GM21447 (cell line): ENCODE results near the gene CRHR1.

Source experiments
- ATAC-seq: cut with Tn5 transposase; IDR thresholded peaks from one replicate; pipeline ENCODE4 v1.9.1; 2021; ENCODE audit not compliant: unreplicated experiment

CRHR1 gene

DNA sequence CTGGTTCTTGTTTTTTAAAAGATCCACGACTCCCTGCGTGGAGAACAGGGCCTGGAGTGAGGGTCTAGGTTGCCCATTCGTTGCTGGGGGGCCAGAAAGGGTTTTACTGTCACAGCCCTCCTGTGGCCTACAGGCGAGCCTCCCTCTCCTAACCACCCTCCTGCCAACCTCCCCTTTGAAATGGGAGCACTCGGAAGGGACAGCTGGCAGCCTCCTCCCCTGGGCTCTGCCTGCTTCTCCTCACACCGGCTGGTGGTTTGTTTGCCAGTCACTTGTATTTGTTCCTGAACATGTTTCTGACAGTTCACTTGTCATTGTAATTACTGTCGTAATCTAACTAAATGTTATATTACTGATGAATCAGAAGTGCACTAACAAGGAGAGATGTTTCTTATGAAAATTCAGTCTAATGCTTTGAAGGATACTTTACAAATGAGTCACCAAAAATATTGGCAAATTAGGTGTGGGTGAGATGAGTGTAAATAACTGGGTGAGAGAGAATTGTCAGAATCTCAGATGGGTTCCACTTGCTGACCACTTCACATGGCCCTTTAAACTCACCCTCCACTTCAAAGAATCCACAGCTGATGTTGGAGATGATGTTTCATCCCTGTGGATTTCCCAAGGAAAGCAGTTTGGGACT, 57.9 kb downstream of the CRHR1 start:
- ATAC-seq, result no peak

DNA sequence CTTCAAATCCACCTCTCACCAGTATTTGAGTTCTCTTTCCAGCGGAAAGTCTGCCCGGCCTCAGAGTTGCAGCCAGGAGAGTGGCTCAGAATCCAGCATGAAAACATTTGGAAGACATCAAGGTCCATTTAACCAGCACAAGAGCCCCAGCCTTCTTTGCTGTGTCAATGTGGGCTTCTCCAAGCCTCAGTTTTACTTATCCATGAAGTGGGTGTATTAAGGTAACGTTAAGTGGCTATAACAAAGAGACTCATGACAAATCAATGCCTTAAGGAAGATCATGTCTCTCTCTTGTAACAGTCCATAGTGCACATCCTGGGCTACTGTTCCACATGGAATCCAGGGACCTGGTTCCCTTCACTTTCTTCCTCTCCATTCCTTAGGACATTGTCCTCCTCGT, 59.6 kb downstream of the CRHR1 start:
- ATAC-seq, result no peak

DNA sequence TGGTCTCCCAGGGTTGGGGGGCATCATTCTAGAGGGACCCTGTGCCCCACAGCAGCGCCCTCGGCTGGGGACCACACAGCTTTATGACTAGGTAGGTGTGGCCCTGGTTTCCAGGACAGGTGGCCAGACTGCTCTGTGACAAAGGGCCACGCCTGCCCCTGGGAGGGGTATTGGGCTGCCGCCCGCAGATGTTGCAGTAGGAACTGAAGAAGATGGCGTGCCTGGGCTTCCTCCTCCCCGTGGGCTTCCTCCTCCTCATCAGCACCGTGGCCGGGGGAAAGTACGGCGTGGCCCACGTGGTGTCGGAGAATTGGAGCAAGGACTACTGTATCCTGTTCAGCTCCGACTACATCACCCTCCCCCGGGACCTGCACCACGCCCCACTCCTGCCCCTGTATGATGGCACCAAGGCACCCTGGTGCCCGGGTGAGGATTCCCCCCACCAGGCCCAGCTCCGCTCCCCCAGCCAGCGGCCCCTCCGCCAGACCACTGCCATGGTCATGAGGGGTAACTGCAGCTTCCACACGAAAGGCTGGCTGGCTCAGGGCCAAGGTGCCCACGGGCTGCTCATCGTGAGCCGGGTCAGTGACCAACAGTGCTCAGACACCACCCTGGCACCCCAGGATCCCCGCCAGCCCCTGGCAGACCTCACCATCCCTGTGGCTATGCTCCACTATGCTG, 60.7 kb downstream of the CRHR1 start, which contains the start of gene SPPL2C:
TSS of gene SPPL2C (plus strand) at position 187 of the 681 bp plus-strand sequence. CDS start at position 213, 26 bp downstream.
- no peak for ATAC-seq

DNA sequence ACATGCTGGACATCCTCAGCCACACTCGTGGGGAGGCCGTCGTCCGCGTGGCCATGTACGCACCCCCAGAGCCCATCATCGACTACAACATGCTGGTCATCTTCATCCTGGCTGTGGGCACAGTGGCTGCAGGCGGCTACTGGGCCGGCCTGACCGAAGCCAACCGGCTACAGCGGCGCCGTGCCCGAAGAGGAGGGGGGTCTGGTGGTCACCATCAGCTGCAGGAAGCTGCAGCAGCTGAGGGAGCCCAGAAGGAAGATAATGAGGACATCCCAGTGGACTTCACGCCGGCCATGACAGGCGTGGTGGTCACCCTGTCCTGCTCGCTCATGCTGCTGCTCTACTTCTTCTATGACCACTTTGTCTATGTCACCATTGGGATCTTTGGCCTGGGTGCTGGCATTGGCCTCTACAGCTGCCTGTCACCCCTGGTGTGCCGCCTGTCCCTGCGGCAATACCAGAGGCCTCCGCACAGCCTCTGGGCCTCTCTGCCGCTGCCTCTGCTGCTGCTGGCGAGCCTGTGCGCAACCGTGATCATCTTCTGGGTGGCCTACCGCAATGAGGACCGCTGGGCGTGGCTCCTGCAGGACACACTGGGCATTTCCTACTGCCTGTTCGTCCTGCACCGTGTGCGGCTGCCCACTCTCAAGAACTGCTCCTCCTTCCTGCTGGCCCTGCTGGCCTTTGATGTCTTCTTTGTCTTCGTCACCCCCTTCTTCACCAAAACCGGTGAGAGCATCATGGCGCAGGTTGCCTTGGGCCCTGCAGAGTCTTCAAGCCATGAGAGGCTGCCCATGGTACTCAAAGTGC, 61.5 kb downstream of the CRHR1 start:
- ATAC-seq, result no peak

DNA sequence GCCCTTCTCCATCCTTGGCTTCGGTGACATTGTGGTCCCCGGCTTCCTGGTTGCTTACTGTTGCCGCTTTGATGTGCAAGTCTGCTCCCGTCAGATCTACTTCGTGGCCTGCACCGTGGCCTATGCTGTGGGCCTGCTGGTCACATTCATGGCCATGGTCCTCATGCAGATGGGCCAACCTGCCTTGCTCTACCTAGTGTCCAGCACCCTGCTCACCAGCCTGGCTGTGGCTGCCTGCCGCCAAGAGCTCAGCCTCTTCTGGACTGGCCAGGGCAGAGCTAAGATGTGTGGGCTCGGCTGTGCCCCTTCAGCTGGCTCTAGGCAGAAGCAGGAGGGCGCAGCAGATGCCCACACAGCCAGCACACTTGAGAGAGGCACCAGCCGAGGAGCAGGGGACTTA, 62.1 kb downstream of the CRHR1 start:
- no peak for ATAC-seq

DNA sequence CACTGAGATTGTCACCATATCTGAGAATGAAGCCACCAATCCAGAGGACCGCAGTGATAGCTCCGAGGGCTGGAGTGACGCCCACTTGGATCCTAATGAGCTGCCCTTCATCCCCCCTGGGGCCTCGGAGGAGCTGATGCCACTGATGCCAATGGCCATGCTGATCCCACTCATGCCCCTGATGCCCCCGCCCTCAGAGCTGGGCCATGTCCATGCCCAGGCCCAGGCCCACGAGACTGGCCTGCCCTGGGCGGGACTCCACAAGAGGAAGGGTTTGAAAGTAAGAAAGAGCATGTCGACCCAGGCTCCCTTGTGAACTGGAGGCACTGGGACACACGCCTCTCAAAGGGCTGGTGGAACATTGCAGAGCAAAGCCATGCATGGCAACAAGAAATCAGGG, 62.5 kb downstream of the CRHR1 start:
- no peak for ATAC-seq

DNA sequence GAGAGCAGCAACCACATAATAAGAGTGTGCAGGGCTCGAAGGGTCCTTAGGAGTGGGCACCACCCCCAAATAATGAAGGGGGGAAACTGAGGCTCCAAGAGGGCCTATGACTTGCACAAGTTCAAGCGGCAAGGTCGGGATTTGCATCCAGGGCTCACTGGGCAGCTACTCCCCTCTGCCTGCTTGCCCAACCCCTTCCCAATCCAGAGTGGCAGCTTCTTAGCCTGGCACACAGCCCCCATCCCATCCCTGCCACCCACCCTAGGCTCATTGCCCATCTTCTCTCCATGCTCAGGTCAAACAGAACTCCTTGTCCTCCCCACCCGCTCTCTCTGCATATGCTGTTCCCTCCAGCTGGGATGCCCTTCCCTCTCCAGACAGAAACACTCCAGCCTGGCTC, 63.0 kb downstream of the CRHR1 start:
- no peak for ATAC-seq

DNA sequence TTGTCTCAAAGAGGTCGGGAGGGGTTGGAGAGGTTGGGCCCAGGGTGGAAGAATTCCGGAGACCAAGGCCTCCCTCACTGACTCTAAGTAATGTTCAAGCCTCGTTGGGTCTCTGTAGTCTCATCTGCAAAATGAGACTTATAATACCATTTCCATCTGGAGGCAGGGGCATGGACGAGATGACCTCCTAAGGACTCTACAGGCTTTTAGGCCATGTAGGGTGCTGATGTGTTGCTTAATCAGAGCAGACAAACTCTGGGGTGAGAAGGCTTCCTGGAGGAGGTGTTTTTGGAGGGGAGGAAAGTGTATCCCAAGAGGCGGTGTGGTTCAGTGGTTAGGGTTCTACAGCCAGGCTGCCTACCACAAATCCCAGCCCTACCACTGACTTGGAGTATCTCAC, 63.6 kb downstream of the CRHR1 start:
- ATAC-seq, result no peak

DNA sequence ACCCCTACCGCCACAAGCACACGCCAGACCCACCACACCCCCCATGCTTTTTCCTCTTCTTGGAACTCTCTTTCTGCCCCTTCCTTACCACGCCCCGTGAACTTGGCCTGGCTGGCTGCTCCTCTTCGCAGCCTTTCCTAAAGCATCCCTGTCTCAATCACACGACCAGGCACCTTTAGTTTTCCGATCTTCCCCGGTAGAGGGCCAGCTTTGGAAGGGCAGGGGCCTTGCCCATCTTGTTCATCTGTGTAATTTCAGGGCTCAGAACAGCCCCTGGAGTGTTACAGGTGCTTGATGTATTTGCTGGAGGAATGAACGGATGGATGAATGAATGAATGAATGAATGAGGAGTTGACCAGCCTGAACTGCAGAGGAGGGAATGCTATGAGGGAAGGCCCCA, 64.3 kb downstream of the CRHR1 start:
- ATAC-seq, result no peak

DNA sequence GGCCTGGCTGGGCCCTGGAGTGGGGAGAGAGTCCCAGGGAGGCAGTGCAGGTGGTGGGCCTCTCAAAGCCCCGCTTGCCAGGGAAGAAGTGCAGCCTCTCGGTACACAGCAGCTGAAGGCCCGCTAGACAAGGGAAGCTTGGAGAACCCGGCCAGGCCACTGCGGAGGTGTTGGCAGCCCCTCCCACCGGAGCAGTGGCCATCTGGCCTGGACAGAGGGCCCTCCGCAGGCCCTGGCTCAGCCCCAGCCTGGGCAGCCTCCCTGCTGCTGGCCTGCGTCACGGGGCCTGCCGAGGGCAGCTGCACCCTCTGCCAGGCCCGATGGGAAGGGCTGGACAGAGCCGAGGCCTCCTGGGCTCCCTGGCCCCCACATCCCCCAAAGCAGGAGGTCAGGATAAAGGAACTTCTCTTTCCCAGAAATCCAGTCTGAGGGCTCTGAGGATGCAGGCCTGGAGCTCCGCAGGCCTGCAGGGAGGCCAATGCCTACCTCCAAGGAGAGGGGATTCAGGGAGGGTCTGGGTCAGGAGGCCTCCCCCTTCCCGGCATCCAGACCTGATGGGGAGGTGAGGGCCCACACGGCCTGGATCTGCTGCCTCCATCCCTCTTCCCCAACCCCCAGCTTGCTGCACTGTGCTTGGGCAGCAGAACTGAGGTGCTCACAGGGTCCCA, 64.9 kb downstream of the CRHR1 start:
- ATAC-seq, result no peak

DNA sequence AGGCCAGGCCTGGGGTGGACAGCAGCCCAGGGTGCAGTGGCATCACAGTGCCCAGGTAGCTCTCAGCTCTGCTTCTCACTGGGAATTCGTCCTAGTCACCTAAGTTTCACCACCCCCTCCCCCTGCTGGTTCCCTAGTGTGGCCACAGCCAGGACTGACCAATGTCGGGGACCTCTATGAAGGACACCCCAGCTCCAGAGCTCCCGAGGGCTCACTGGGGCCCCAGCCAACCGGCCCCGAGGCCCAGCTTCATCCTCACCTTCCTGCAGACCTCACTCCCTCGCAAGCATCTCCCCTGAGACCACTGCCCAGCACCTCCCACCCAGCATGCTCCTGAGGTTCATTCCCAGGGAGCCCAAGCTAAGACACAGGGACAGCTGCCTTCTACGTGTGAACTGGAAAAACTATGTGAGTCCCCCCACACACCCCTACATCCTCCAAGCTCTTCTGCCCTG, 65.4 kb downstream of the CRHR1 start:
- ATAC-seq, result no peak

DNA sequence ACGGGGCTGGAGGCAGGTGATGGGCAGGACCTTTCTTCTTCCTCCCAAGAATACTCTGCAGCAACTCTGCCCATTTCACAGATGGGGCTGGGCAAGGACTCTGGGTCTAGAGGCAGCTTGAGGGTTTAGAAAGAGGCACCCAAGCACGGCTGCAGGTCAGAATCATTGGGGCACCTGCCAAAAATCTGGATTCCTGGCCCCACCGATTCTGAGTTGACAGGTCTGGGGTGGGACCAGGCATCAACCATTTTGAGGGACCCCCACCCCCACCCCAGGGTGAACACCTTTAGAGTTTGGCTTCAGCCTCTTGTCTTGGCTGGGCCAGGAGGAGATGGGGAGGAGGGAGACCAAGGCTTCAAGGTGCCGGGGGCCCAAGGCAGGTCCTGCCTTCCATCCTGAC, 65.9 kb downstream of the CRHR1 start:
- ATAC-seq, result no peak

DNA sequence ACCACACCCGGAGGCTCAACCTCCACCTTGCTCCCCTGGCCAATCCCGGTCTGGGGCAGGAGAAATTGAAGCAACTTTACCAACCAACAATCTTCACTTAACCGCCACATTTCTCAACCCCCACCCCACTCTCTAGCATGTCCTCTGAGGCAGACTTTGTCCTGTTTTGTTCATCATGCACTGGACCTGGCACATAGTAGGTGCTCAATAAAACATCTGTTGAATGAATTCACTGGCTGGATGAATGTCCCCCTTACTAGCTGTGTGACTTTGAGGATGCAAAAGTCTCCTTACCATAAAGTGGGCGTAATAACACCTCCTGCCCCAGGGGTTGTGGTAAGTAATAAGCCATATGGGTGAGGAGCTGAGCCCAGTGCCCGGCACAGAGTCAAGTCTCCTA, 66.3 kb downstream of the CRHR1 start:
- ATAC-seq, result no peak

DNA sequence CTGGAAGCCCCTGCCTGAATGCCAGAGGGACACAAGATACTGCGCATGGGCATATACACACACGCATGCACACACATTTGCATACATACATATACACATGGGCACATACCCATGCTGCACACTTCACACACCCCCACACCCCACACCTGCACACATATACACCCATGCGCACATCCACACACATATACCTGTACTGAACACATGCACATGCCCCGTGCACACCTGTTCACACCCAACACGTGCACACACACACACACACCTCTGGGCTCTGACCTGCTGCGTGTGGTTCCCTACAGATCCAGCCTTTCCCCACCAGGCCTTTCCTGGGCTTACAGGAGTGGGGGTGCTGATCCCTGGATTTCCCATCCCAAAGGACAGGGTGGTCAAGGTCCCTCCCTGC, 66.9 kb downstream of the CRHR1 start:
- no peak for ATAC-seq

DNA sequence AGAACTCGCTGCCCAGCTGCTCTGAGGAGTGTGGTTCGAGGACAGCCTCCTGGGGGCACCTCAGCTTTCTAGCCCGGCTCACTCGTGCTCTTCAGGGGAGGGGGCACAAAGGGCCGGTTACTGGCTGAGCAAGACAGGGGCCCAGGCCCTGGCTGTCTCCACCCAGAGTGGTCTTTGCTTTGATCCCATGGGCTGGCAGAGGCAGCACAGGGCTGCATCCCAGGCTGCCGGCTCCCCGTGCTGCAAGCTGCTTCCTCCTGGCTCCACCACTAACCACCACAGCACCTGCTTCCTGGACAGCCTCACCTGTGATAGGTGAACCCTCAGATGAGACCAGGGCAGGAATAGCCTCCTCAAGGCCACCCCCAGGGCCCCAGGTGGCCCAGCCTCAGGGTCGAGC, 67.3 kb downstream of the CRHR1 start:
- no peak for ATAC-seq

DNA sequence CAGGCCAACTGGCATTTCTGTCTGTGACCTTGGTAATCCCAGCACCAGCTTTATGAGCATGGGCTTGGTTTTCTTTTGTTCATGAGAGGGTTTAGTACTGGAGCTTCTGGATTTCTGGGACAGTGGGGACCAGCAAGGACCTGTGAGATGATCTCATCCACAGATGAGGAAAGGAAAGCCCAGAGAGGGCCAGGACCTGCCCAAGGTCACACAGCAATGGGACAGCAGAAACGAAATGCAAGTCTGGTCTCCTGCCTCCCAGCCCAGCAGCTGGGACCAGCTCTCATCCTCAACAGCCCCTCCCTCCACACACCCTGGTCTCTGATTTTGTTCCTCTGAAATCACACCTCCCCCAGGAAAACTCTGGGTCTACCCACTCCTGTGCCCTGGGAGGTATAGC, 67.8 kb downstream of the CRHR1 start:
- no peak for ATAC-seq

DNA sequence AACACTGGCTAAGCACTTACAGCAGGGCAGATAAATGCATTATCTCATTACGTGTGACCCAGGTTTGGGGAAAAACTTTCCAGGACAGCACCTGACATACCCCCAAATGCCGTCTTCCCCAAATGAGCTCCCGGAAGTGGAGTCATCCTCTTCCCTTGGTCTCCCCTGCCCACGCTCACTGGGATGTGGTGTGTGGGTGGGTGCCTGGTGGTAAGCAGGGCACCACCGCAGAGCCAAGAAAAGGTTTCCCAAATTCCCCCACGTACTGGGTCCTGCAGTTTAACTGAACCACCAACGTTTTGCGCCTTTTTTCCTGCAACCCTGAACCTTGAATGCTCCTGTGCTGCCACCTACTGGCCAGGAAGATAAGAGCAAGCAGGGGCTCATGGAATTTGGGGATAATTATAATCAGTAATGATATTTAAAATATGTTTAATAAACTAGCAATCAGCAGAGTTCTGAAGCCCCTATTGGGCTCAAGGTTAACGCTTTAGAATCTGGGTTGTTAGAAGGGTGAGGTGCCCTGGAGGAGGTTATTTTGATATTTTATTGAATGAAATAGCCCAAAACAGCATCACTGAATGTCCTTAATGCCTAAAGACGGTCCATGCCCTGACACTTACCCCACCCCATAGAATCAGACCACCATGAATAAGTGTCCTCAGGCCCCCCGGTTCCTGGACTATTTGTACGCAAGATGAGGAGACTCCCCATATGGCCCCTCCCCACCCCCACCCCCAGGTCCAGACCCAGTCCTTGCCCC, 68.6 kb downstream of the CRHR1 start:
- no peak for ATAC-seq

DNA sequence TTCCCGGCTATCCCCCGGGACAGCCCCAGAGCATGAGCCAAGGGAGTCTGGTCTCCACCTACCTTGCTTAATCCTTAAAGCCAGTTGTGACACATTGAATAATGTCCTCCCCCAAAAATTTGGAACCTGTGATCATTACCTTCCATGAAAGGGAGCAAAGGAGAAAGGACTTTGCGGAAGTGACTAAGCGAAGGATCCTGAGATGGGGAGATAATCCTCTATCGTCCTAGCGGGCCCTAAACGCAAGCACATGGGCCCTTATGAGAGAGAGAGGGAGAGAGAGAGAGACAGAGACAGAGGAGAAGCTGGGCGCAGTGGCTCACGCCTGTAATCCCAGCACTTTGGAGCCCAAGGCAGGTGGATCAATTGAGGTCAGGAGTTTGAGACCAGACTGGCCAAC, 70.1 kb downstream of the CRHR1 start:
- ATAC-seq, result no peak

DNA sequence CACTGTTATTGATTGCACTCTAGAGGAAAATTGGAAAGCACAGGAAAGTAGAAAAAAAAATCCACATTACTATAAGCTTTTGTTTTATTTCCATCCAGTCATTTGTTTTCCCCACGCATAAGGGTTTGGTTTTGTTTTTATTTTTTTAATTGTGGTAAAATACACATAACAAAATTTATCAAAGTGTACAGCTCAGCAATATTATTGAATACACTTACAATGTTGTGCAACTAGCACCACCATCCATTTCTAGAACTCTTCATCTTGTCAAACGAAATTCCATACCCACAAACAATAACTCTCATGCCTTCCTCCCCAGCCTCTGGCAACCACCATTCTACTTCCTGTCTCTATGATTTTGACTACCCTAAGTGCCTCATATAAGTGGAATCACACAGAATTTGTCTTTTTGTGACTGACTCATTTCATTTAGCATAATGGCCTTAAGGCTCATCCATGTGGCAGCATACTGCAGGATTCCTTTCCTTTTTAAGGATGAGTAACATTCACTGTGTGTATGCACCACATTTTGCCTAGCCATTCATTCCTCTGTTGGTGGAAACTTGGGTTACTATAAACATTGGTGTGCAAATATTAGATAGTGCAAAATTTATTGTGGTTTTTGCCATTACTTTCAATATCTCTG, 71.7 kb downstream of the CRHR1 start:
- no peak for ATAC-seq

DNA sequence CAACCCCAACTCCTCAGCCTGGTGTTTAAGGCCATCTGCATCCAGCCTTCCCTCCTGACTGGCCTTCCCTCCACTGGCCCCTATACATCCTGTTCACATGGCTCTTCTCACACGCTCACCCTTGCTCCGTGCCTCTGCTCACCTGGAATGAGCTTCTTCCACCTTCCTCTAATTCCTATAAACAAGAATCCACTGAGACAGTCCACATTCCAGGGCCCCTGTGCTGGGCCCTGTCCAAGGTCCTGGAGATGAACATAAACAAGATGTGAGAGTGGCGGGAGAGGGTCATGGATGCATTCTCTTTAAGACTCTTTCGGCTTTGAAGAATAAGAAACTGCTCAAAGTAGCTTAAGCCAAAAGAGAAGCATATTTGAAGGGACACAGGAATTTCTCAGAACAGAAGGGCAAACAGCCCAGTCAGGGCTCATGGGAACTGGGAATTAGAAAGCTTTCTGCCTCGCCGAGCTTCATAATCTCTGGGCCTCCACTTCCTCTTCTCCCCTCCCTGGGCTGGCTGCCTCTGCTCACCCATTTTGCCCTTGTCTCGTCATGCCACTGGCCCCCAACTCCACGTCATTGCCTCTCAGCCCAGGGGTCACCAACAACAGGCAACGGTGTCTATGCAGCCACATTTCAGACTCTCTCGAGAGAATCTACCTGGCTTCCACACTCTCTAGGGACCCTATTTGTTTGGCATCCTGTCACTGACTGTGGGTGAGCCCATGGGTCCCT, 74.0 kb downstream of the CRHR1 start:
- ATAC-seq, result no peak
